ENCODE results near the gene SUPT6H. TPM values are rescaled to one million over a fixed set of nuclear protein-coding genes. Genes with fewer than 3 reads are reported as not detected.

The SUPT6H gene
- total and polyA plus RNA-seq, 2 experiments from 2014 or later, result 32.6 to 50.8 TPM

- peaks cover 3% of the 10 kb centered on the region for H4K20me1 ChIP-seq (ENCODE audit: insufficient read depth, poor library complexity, severe bottlenecking)
- H3K27ac ChIP-seq, result no peak overlapping the region
- 100% methylated on average over 1 of the region's 1 CpG for WGBS (ENCODE audit: low lambda C conversion rate, missing lambda C conversion rate)
- DNase-seq (ENCODE audit: low spot score), result no peak
- H3K79me2 ChIP-seq, result peaks cover 3% of the 10 kb centered on the region
- no peaks in the 10 kb centered on the region for H3K36me3 ChIP-seq (replicated peaks; ENCODE audit: insufficient read depth, low read depth)
- no peaks in the 10 kb centered on the region for H3K27me3 ChIP-seq
- TF ChIP-seq EZH2 (IDR thresholded peaks at IDR 0.05; ENCODE audit: borderline replicate concordance) (no peak), EZH2phosphoT487 (IDR thresholded peaks at IDR 0.05; ENCODE audit: low read depth, severe bottlenecking, unreplicated experiment) (no peak), CTCF (IDR thresholded peaks at IDR 0.05; ENCODE audit: poor library complexity) (no peak)
- H3K4me1 ChIP-seq (ENCODE audit: insufficient read depth), result no peaks in the 10 kb centered on the region
- no peaks in the 10 kb centered on the region for H3K9me2 ChIP-seq (replicated peaks; ENCODE audit: insufficient read depth)
- H2AFZ ChIP-seq, result no peak overlapping the region
- H3K4me3 ChIP-seq, result no peak overlapping the region
- H3K9me3 ChIP-seq (ENCODE audit: low read depth), result no peaks in the 10 kb centered on the region
- H3K4me2 ChIP-seq, result no peak overlapping the region
These were observed 26.5 kb upstream of the SUPT6H start for GRCh38 chr17:28635506-28635905.

- Histone ChIP-seq H3K4me2 (no peak overlapping the region), H3K79me2 (peaks cover 36% of the 10 kb centered on the region), H3K36me3 (replicated peaks; ENCODE audit: insufficient read depth, low read depth) (no peaks in the 10 kb centered on the region), H4K20me1 (ENCODE audit: insufficient read depth, poor library complexity, severe bottlenecking) (peaks cover 5% of the 10 kb centered on the region), H3K27ac (no peak overlapping the region), H3K27me3 (no peaks in the 10 kb centered on the region), H2AFZ (no peak overlapping the region), H3K4me1 (ENCODE audit: insufficient read depth) (peaks cover 18% of the 10 kb centered on the region), H3K9me2 (replicated peaks; ENCODE audit: insufficient read depth) (no peaks in the 10 kb centered on the region), H3K4me3 (no peak overlapping the region), H3K9me3 (ENCODE audit: low read depth) (no peaks in the 10 kb centered on the region)
- TF ChIP-seq CTCF (IDR thresholded peaks at IDR 0.05; ENCODE audit: poor library complexity) (no peak), EZH2phosphoT487 (IDR thresholded peaks at IDR 0.05; ENCODE audit: low read depth, severe bottlenecking, unreplicated experiment) (no peak), EZH2 (IDR thresholded peaks at IDR 0.05; ENCODE audit: borderline replicate concordance) (no peak)
- WGBS (ENCODE audit: low lambda C conversion rate, missing lambda C conversion rate), result 100% methylated on average over 2 of the region's 2 CpGs
- no peak for DNase-seq (ENCODE audit: low spot score)
These were observed 20.4 kb upstream of the SUPT6H start for GRCh38 chr17:28641579-28641978.

DNA sequence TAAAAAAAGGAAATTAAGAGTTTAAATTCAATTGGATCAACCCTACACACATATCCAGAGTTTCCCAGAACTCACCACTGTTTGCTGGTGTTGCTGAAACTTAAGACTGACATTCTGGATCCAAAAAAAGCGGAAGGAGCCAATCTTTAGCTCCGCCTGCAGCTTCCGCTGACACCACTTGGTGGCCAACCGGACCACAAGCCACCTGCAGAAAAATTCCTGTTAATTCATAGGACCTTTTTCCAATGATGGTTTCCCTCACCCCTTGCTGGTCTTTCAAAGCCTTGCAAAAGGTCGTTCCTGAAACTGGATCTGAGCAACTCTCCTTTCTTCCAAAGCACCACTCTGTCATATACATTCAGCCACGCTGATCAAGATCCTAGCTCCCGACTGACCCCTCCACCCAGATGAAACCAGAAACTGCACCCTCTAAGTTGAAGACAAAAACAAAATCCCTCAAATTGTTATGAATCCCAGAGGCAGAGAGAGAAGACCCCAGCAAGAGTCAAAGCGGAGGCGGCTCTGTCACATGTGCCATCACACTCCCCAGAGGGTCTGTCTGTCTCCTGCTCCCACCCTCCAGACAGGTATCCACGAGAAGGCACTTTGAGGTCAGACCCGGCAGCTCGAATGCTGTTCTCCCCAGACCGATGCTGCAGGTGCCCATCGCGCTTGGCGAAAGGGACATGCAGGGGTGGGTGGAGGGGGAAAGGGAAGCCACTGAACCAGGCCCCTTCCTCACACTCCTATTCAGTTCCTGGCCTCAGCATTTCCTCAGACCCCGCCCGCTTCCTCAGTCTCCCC, 17.8 kb upstream of the SUPT6H start:
- DNase-seq (ENCODE audit: low spot score), result peak; percentile 77
- peak overlapping the region; percentile 82 for H3K4me3 ChIP-seq
- H3K79me2 ChIP-seq, result peaks cover 40% of the 10 kb centered on the region
- no peak for TF ChIP-seq EZH2 (IDR thresholded peaks at IDR 0.05; ENCODE audit: borderline replicate concordance)
- no peak for TF ChIP-seq EZH2phosphoT487 (IDR thresholded peaks at IDR 0.05; ENCODE audit: low read depth, severe bottlenecking, unreplicated experiment)
- peak; percentile 39 for TF ChIP-seq CTCF (IDR thresholded peaks at IDR 0.05; ENCODE audit: poor library complexity)
- H4K20me1 ChIP-seq (ENCODE audit: insufficient read depth, poor library complexity, severe bottlenecking), result peaks cover 2% of the 10 kb centered on the region
- WGBS (ENCODE audit: low lambda C conversion rate, missing lambda C conversion rate), result 3% methylated on average over 17 of the region's 18 CpGs
- H3K4me2 ChIP-seq, result peak overlapping the region; percentile 98
- H3K36me3 ChIP-seq (replicated peaks; ENCODE audit: insufficient read depth, low read depth), result no peaks in the 10 kb centered on the region
- H2AFZ ChIP-seq, result peak overlapping the region; percentile 85
- no peaks in the 10 kb centered on the region for H3K27me3 ChIP-seq
- no peaks in the 10 kb centered on the region for H3K9me3 ChIP-seq (ENCODE audit: low read depth)
- peak overlapping the region; percentile 92 for H3K27ac ChIP-seq
- H3K9me2 ChIP-seq (replicated peaks; ENCODE audit: insufficient read depth), result no peaks in the 10 kb centered on the region
- H3K4me1 ChIP-seq (ENCODE audit: insufficient read depth), result peaks cover 19% of the 10 kb centered on the region

Data from hepatocyte (in vitro differentiated cells).